Heart right ventricle (tissue), 16 donors: ENCODE measurements around the gene SV2C. TPM values are rescaled to one million over a fixed set of nuclear protein-coding genes. Genes with fewer than 3 reads are reported as not detected.

ENCODE experiments used
- ATAC-seq, 8 donors: fragments of 200-7000 bp; cut with Tn5 transposase; one replicate each; pipeline ENCODE4 v1.9.1; 2020; ENCODE audit warnings: mild to moderate bottlenecking in 8 of 8, moderate library complexity in 8 of 8, moderate number of reproducible peaks in 1 of 8
- DNase-seq, 2 donors: peaks; one replicate each; pipeline ENCODE4 v3.0.0-alpha.2; 2020
- H3K27ac ChIP-seq, 10 donors: fragments of 200-600 bp; sonication (generic) in 2 of 10; one replicate each; pipeline versions ENCODE4 v1.5.0 to v1.8.0; 2020 to 2022; ENCODE audit warnings: mild to moderate bottlenecking in 3 of 10
- H3K27me3 ChIP-seq, 7 donors: fragments of 200-600 bp; one replicate each; pipeline ENCODE4 v1.8.0; 2021 to 2022; ENCODE audit warnings: mild to moderate bottlenecking in 2 of 7
- H3K36me3 ChIP-seq, 9 donors: fragments of 200-600 bp; sonication (generic) in 1 of 9; one replicate each; pipeline versions ENCODE4 v1.5.0 to v1.8.0; 2020 to 2022; ENCODE audit warnings: mild to moderate bottlenecking in 2 of 9
- H3K4me1 ChIP-seq, 9 donors: fragments of 200-600 bp; sonication (generic) in 1 of 9; one replicate each; pipeline versions ENCODE4 v1.5.0 to v1.8.0; 2020 to 2022; ENCODE audit warnings: mild to moderate bottlenecking in 4 of 9
- H3K4me3 ChIP-seq, 10 donors: fragments of 200-600 bp; sonication (generic) in 2 of 10; one replicate each; pipeline versions ENCODE4 v1.5.0 to v1.8.0; 2020 to 2022; ENCODE audit warnings: mild to moderate bottlenecking in 7 of 10, moderate library complexity in 2 of 10
- H3K9me3 ChIP-seq, 11 donors: fragments of 200-600 bp in 10 of 11; sonication (generic) in 2 of 11; one replicate each; pipeline versions ENCODE4 v1.5.0 to v1.8.0; 2013 to 2022; ENCODE audit warnings: mild to moderate bottlenecking in 2 of 11, control low read depth in 1 of 11, moderate library complexity in 1 of 11
- WGBS, 2 donors: extraction: QIAGEN DNeasy Blood & Tissue Kit; methylation state at CpG; one replicate each; pipeline ENCODE4 v1.1.7; 2013; ENCODE audit warnings: inconsistent platforms in 1 of 2; 5-methylcytosine and 5-hydroxymethylcytosine counted together
- intact Hi-C, 10 donors: fragments of 100-400 bp; cut with DNase I; formaldehyde crosslinking; loops; one replicate each; pipeline versions ENCODE4 v1.11.1 to v1.14.2; 2022
- polyA plus RNA-seq, 2 donors: library from polyadenylated mRNA; stranded (reverse); fragments of 200-250 nt; gene quantifications; one replicate each; pipeline ENCODE4 v1.2.3, GENCODE V29; 2013
- total RNA-seq, 10 donors: library from RNA; stranded (reverse); fragmentation: NEBNext Ultra II Directional in 3 of 10; extraction: Animal tissue kit (Norgen Biotek cat#: 25700) in 3 of 10; gene quantifications; one replicate each; pipeline versions ENCODE4 v1.2.1 to v1.2.4, GENCODE V29; 2021 to 2023
- TF ChIP-seq, protein P1 (sequence below), 9 donors: fragments of 200-600 bp; sonication (generic) in 2 of 9; IDR thresholded peaks; one replicate each; pipeline versions ENCODE4 v1.5.0 to v1.8.0; 2021 to 2022; ENCODE audit warnings: antibody characterized with exemption in 9 of 9, mild to moderate bottlenecking in 5 of 9, moderate library complexity in 1 of 9
- donor health status: Arrhythmogenic right ventricular cardiomyopathy.
- donor health status: ischemic (EF 13 %, LVEDD 7.1; RV severe dilation, severe dysfunction).
- donor health status: healthy with polysubstance abuse.
- donor health status: DM: no; HTN: yes; CAD: no.
- donor health status: DM: no; HTN: no; CAD: no.
- donor health status: ischemic (EF 25% LVEDD 6.9; RV normal size, moderate dysfunction).
- donor health status: ischemic (EF 25% LVEDD 5.7; RV mildly dilated, moderate dysfunction).
- donor health status: healthy.
- donor health status: DM: yes; HTN: yes; CAD: no.
- donor health status: Ischemic cardiomyopathy.
- donor health status: ischemic (EF 35%, LVEDD 5.7; RV mildly dilated, moderate dysfunction).
- donor health status: nonischemic (EF 11% LVEDD 7.7; RV severe dilation, severe dysfunction).
- donor health status: DM: yes; HTN: yes; CAD: no.
- donor health status: PGD.
- donor health status: ischemic (EF 29% LVEDD 5.4; RV normal size, mild dysfunction).
- donor health status: nonischemic (EF 23%, LVEDD 6.1; RV moderate dilation, normal function).

Gene SV2C
- total and polyA plus RNA-seq, 12 donors, result 0.09 to 1.2 (median 0.24) TPM; not detected in 4

DNA sequence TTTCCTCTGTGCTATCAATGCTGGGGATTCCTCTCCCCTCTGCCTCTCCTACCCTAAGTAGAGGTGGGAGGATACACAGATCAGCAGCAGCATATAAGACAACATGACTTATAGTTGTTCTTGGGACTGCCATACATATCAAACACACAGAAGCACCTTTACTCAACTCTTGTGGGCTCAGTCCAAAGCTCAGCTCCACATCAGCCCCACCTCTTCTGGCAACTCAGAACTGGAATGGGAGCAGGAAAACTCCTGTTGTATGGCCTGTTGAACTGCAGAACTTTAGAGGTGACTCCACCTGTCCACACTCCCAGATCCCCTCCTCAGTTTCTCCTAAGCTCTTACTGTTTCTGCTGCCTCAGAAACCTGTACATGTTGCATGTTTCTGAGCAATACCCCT lies 127.8 kb downstream of the SV2C start:
- H3K4me3 ChIP-seq, result no peak overlapping the region
- intact Hi-C loops, result no loop called here
- no peak overlapping the region for H3K27ac ChIP-seq
- TF ChIP-seq, protein P1, sequence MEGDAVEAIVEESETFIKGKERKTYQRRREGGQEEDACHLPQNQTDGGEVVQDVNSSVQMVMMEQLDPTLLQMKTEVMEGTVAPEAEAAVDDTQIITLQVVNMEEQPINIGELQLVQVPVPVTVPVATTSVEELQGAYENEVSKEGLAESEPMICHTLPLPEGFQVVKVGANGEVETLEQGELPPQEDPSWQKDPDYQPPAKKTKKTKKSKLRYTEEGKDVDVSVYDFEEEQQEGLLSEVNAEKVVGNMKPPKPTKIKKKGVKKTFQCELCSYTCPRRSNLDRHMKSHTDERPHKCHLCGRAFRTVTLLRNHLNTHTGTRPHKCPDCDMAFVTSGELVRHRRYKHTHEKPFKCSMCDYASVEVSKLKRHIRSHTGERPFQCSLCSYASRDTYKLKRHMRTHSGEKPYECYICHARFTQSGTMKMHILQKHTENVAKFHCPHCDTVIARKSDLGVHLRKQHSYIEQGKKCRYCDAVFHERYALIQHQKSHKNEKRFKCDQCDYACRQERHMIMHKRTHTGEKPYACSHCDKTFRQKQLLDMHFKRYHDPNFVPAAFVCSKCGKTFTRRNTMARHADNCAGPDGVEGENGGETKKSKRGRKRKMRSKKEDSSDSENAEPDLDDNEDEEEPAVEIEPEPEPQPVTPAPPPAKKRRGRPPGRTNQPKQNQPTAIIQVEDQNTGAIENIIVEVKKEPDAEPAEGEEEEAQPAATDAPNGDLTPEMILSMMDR (IDR thresholded peaks at IDR 0.05), result no peak
- H3K4me1 ChIP-seq, result peaks cover 0 to 3% (median 0%) of the 10 kb centered on the region in 9 donors
- H3K27me3 ChIP-seq, result peaks cover 0 to 9% (median 0%) of the 10 kb centered on the region in 7 donors
- DNase-seq (no peak), ATAC-seq (no peak)
- H3K9me3 ChIP-seq, result peaks cover 0 to 19% (median 7%) of the 10 kb centered on the region in 11 donors
- no peaks in the 10 kb centered on the region for H3K36me3 ChIP-seq

DNA sequence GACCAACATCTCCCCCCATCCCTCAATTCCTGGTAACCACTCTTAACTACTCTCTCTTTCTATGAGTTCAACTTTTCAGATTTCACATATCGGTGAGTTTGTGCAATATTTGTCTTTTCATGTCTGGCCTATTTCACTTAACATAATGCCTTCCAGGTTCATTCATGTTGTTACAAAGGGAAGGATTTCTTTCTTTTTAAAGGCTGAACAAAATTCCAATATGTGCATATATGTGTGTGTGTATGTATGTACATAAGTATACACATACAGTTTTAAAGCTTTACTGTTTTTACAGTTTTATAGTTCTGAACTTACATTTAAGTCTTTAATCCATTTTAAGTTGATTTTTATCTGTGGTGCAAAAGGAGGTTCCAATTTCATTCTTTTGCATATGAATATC lies 130.7 kb downstream of the SV2C start:
- no peak for ATAC-seq
- no peak for DNase-seq
- TF ChIP-seq, protein P1 (IDR thresholded peaks at IDR 0.05), result no peak
- Histone ChIP-seq H3K27me3 (peaks cover 0 to 2% (median 0%) of the 10 kb centered on the region in 7 donors), H3K9me3 (peaks cover 0 to 19% (median 7%) of the 10 kb centered on the region in 11 donors), H3K27ac (no peak overlapping the region), H3K4me1 (no peaks in the 10 kb centered on the region), H3K36me3 (no peaks in the 10 kb centered on the region), H3K4me3 (no peak overlapping the region)
- WGBS, 2 donors, result 96 to 98% methylated on average over 1 of the region's 1 CpG
- intact Hi-C loops, result no loop called here

DNA sequence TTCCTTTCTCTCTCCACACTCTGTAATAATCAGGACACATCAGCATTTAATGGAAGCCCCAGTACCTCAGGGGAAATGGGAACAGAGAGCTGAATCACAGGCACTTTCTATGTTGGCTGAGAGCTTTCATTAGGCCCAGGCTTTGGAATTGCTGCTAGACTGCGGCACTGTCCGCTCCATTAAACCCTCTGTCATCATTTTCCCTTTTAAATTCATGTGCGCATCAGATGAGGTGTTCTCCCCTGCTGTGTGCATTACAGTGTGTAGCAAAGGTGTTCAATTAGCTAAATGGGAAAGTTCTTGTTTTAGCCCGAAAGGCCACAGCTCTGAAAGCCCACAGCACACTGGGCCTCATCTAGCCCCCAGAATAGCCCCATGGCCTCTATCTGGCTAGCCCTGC lies 133.6 kb downstream of the SV2C start:
- WGBS, 2 donors, result 93 to 95% methylated on average over 4 of the region's 4 CpGs
- H3K4me3 ChIP-seq, result no peak overlapping the region
- H3K36me3 ChIP-seq, result no peaks in the 10 kb centered on the region
- H3K27ac ChIP-seq, result no peak overlapping the region
- intact Hi-C loops, result no loop called here
- H3K9me3 ChIP-seq, result peaks cover 0 to 9% (median 0%) of the 10 kb centered on the region in 11 donors
- no peaks in the 10 kb centered on the region for H3K4me1 ChIP-seq
- DNase-seq, result no peak
- ATAC-seq, result no peak
- TF ChIP-seq, protein P1 (IDR thresholded peaks at IDR 0.05), result no peak
- no peaks in the 10 kb centered on the region for H3K27me3 ChIP-seq

DNA sequence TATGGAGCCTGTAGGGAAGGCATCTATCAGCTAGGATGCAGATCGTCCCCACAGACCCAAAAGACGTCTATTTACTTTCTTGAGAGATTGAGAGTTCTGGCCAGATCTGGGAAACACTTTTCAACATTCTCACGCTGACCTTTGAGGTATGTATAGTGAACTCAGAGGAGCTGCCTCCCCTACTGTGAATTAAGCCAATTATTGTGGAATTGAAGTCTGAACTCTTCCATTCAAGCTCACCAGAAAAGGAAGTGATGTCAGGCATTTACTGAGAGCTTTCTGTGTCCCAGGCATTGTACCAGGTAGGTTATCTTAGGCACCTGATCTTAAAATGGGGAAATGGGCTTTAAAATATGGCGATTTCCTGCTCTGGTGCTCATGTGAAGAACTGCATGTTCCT lies 136.5 kb downstream of the SV2C start:
- ATAC-seq, result no peak
- Histone ChIP-seq H3K27ac (no peak overlapping the region), H3K4me3 (no peak overlapping the region), H3K36me3 (no peaks in the 10 kb centered on the region), H3K4me1 (no peaks in the 10 kb centered on the region), H3K27me3 (peaks cover 0 to 4% (median 0%) of the 10 kb centered on the region in 7 donors), H3K9me3 (peaks cover 0 to 4% (median 0%) of the 10 kb centered on the region in 11 donors)
- intact Hi-C loops, result no loop called here
- TF ChIP-seq, protein P1 (IDR thresholded peaks at IDR 0.05), result no peak
- DNase-seq, result no peak
- 71 to 75% methylated on average over 4 of the region's 4 CpGs for WGBS, 2 donors
